OCI-LY7 (cell line): Measurements from ENCODE around the gene VPS13D. TPM values are rescaled to one million over a fixed set of nuclear protein-coding genes. Genes with fewer than 3 reads are reported as not detected.

ENCODE experiments used
- BruUV-seq: library from RNA; stranded (reverse); fragments of 400-500 nt; replicated peaks from 2 replicates; lab custom pipeline; 2021; lab: Mats Ljungman, UMichigan
- CTCF ChIA-PET: fragments of 300-600 bp; sonication (Branson Sonifier 250); formaldehyde crosslinking; loops from one replicate; lab custom pipeline; 2022; ENCODE audit warnings: antibody characterized with exemption; ENCODE audit not compliant: unreplicated experiment; lab: Charles Lee
- POLR2A ChIA-PET: fragments of 300-600 bp; sonication (Branson Sonifier 250); formaldehyde crosslinking; loops from one replicate; lab custom pipeline; 2022; ENCODE audit warnings: antibody characterized with exemption; lab: Charles Lee
- DNase-seq: peaks from one replicate; pipeline ENCODE4 v3.0.0-alpha.2; 2015; ENCODE audit warnings: low spot score
- H2AFZ ChIP-seq: fragments of 200-600 bp; sonication (generic), shearing (Covaris generic); 2 replicates; pipeline ENCODE4 v1.6.1; 2014; ENCODE audit warnings: mild to moderate bottlenecking, antibody characterized with exemption, low read length, moderate library complexity
- H3K27ac ChIP-seq: fragments of 200-600 bp; sonication (generic); 2 replicates; pipeline ENCODE4 v1.5.1; 2014; ENCODE audit warnings: mixed run types, low read depth, mild to moderate bottlenecking, moderate library complexity, low read length, inconsistent platforms; ENCODE audit not compliant: poor library complexity, severe bottlenecking
- H3K36me3 ChIP-seq: fragments of 200-600 bp; sonication (generic); 2 replicates; pipeline ENCODE4 v1.6.1; 2014; ENCODE audit warnings: mild to moderate bottlenecking, antibody characterized with exemption, low read length, moderate library complexity, mixed read lengths; ENCODE audit not compliant: insufficient read depth
- H3K4me1 ChIP-seq: fragments of 200-600 bp; sonication (generic); 2 replicates; pipeline ENCODE4 v1.5.1; 2014; ENCODE audit warnings: mild to moderate bottlenecking, low read length; ENCODE audit not compliant: insufficient read depth, poor library complexity, severe bottlenecking
- H3K4me2 ChIP-seq: fragments of 200-600 bp; sonication (generic); 2 replicates; pipeline ENCODE4 v1.6.1; 2014; ENCODE audit warnings: mild to moderate bottlenecking, low read length
- H3K4me3 ChIP-seq: fragments of 200-600 bp; sonication (generic); 2 replicates; pipeline ENCODE4 v1.5.1; 2014; ENCODE audit warnings: mild to moderate bottlenecking, low read depth, low read length; ENCODE audit not compliant: poor library complexity, severe bottlenecking
- H3K79me2 ChIP-seq: fragments of 200-600 bp; sonication (generic); 2 replicates; pipeline ENCODE4 v1.6.1; 2016; ENCODE audit warnings: low read depth, mild to moderate bottlenecking, low read length, moderate library complexity, mixed read lengths; ENCODE audit not compliant: insufficient read depth
- H3K9me2 ChIP-seq: fragments of 200-600 bp; sonication (generic); 2 replicates; pipeline ENCODE4 v1.6.1; 2016; ENCODE audit warnings: mild to moderate bottlenecking, low read length, mixed read lengths; ENCODE audit not compliant: insufficient read depth
- H3K9me3 ChIP-seq: fragments of 200-600 bp; sonication (generic); 2 replicates; pipeline ENCODE4 v1.6.1; 2014; ENCODE audit warnings: mild to moderate bottlenecking, mixed run types, low read length, mixed read lengths
- H4K20me1 ChIP-seq: fragments of 200-600 bp; sonication (generic); 2 replicates; pipeline ENCODE4 v1.6.1; 2014; ENCODE audit warnings: mild to moderate bottlenecking, antibody characterized with exemption, low read length, moderate library complexity, mixed read lengths; ENCODE audit not compliant: insufficient read depth
- EZH2phosphoT487 ChIP-seq: fragments of 200-600 bp; sonication (generic); IDR thresholded peaks from 2 replicates; pipeline ENCODE4 v1.6.1; 2018; ENCODE audit warnings: low read depth, borderline replicate concordance, mild to moderate bottlenecking, mixed run types, antibody characterized with exemption, low read length, moderate library complexity, mixed read lengths
- intact Hi-C: fragments of 100-400 bp; cut with micrococcal nuclease; formaldehyde crosslinking; loops from one replicate; pipeline ENCODE4 v1.10.0; 2022; ENCODE audit not compliant: unreplicated experiment
- total RNA-seq, 2 experiments: library from RNA; depleted of rRNA in 1 of 2; stranded (reverse); fragments of >200 nt in 1 of 2; shearing (Covaris generic) in 1 of 2; gene quantifications; 2 replicates each; pipeline ENCODE4 v1.2.3, GENCODE V29; 2014 to 2022
- TF ChIP-seq, protein P1 (sequence below): fragments of 200-600 bp; sonication (generic); conservative IDR thresholded peaks from 2 replicates; pipeline ENCODE4 v1.5.1; 2014; ENCODE audit warnings: mild to moderate bottlenecking, antibody characterized with exemption, low read length, moderate library complexity, mixed read lengths

Gene VPS13D
- total RNA-seq, 2 experiments from 2014 or later = 23.9 to 39.2 TPM

DNA sequence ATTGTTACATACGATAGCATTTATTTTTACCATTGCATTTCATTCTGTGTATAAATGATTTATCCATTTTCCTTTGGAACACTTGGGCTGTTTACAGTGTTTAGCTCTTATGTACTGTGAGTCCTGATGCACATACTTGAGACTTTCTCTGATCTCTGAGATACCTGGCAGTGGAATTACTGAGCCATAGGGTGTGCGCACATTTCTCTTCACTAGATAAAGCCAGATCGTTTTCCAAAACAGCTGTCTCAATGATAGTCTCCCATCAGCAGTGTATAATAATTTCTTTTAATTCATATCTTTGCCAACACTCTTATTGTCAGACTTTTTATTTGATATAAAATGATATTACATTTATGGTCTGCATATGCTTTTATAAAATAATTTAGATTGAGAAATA is 66.2 kb downstream of the VPS13D start:
- TF ChIP-seq EZH2phosphoT487 = no peak
- TF ChIP-seq, protein P1, sequence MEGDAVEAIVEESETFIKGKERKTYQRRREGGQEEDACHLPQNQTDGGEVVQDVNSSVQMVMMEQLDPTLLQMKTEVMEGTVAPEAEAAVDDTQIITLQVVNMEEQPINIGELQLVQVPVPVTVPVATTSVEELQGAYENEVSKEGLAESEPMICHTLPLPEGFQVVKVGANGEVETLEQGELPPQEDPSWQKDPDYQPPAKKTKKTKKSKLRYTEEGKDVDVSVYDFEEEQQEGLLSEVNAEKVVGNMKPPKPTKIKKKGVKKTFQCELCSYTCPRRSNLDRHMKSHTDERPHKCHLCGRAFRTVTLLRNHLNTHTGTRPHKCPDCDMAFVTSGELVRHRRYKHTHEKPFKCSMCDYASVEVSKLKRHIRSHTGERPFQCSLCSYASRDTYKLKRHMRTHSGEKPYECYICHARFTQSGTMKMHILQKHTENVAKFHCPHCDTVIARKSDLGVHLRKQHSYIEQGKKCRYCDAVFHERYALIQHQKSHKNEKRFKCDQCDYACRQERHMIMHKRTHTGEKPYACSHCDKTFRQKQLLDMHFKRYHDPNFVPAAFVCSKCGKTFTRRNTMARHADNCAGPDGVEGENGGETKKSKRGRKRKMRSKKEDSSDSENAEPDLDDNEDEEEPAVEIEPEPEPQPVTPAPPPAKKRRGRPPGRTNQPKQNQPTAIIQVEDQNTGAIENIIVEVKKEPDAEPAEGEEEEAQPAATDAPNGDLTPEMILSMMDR = no peak
- Histone ChIP-seq H3K9me2 (no peaks in the 10 kb centered on the region), H3K27ac (no peak overlapping the region), H3K9me3 (no peaks in the 10 kb centered on the region), H2AFZ (no peak overlapping the region), H3K4me2 (no peak overlapping the region), H3K79me2 (no peaks in the 10 kb centered on the region), H3K36me3 (peaks cover 64% of the 10 kb centered on the region; the same call in 1 of the 2 replicates), H4K20me1 (no peaks in the 10 kb centered on the region), H3K4me1 (no peaks in the 10 kb centered on the region), H3K4me3 (no peak overlapping the region)
- intact Hi-C loops = no loop called here
- ChIA-PET CTCF (no interaction called here), POLR2A (interaction anchor here (0.6 kb wide), 1 partner anchor 1796 kb away, joined by 3 read pairs; no protein-coding TSS in a partner anchor)
- no TSS peak for BruUV-seq
- no peak for DNase-seq

DNA sequence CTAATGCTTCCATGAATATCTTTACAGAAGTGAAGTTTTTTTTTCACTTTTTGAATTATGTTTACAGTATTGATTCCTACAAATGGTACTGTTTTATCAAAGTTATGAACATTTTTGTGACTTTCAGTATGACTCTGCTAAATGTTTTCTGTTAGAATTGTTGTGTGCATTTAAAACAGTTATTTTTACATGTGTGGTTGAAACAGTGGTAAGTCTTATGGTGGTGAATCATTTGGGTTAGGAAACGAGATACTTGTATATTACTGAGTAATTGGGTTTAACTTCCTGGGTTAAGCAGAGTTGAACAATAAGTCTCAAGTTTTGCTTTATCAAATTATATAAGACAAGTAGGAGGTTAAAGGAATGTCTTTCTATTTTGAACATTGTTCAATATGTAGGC is 66.8 kb downstream of the VPS13D start:
- no TSS peak for BruUV-seq
- Histone ChIP-seq H3K9me3 (no peaks in the 10 kb centered on the region), H2AFZ (no peak overlapping the region), H4K20me1 (no peaks in the 10 kb centered on the region), H3K4me1 (no peaks in the 10 kb centered on the region), H3K79me2 (no peaks in the 10 kb centered on the region), H3K27ac (no peak overlapping the region), H3K36me3 (peaks cover 66% of the 10 kb centered on the region), H3K9me2 (no peaks in the 10 kb centered on the region), H3K4me2 (no peak overlapping the region), H3K4me3 (no peak overlapping the region)
- no peak for DNase-seq
- TF ChIP-seq, protein P1 = no peak
- TF ChIP-seq EZH2phosphoT487 = no peak
- ChIA-PET CTCF (no interaction called here), POLR2A (no interaction called here)
- intact Hi-C loops = no loop called here

DNA sequence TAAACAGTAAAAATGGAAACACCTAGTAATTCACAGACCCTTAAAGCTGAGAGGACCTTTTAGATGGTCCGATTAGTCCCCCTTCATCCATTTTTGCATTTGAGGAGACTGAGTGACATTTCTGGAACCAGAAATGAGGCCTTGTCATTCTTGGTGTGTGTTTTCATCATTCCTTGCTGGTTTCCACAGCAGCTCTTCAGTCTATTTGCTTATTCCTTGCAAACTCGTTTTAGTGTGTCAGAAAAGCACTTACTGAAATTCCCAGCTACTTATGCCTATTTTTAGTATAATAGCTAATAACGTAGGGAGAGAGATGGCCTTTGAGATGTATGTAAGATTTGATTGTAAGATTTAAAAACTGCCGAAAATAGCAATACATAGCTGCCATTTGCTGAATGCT is 70.9 kb downstream of the VPS13D start:
- TF ChIP-seq, protein P1 = no peak
- no peak for TF ChIP-seq EZH2phosphoT487
- Histone ChIP-seq H3K4me1 (no peaks in the 10 kb centered on the region), H3K79me2 (no peaks in the 10 kb centered on the region), H3K27ac (no peak overlapping the region), H2AFZ (no peak overlapping the region), H3K9me2 (no peaks in the 10 kb centered on the region), H3K4me2 (no peak overlapping the region), H3K4me3 (no peak overlapping the region), H3K36me3 (peaks cover 80% of the 10 kb centered on the region), H3K9me3 (no peaks in the 10 kb centered on the region), H4K20me1 (no peaks in the 10 kb centered on the region)
- intact Hi-C loops = no loop called here
- CTCF ChIA-PET = no interaction called here
- no TSS peak for BruUV-seq
- DNase-seq = no peak
- POLR2A ChIA-PET = interaction anchor here (0.7 to 1.4 kb wide), 2 partner anchors 162 to 317 kb away, joined by 3 to 4 read pairs; partner anchors contain the start of gene DHRS3
